GM20000 (cell line): ENCODE results near the gene APOBEC3F.
"Not testable (repeated sequence)": the region's sequence is repeated elsewhere in the genome, so short reads cannot be mapped to it uniquely, and the experiment has no call there.

Experiments
- DNase-seq: peaks from one replicate; pipeline ENCODE4 v3.0.0; 2012; ENCODE audit warnings: low spot score
- TF ChIP-seq, protein P1 (sequence below): IDR thresholded peaks from 2 replicates; pipeline ENCODE4 v1.5.1; 2012; ENCODE audit warnings: mild to moderate bottlenecking, control low read depth; ENCODE audit errors: extremely low read depth, missing control alignments

Gene APOBEC3F

DNA sequence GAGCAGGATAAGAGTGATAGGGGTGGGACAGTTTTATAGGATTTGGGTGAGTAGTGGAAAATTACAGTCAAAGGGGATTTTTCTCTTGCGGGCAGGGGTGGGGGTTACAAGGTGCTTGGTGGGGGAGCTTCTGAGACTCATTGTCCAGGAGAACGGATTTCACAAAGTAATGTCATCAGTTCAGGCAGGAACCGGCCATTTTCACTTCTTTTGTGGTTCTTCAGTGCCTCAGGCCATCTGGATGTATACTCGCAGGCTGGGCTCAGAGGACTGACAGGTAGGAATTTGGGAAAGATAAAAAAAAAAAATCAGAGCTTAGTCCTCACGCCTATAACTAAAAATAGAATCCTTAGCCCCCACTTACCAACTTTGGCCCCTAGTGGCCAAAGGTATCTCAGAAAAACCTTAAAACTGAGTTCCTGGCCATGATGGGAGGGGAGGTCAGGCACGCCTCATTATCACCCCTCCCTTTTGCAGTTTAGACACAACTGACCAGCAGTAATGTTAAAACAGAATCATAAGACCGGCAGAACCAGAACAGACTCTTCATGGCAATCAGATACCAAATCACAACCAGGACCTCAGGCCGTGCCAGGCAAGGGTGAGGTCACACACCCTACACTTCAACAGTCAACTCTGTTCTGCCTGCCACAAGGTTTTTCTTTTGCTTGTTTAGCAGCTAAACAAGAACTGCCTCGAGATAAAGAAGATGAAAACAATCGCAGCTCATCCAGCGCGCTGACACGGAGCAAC is 27.5 kb downstream of the APOBEC3F start:
- TF ChIP-seq, protein P1, sequence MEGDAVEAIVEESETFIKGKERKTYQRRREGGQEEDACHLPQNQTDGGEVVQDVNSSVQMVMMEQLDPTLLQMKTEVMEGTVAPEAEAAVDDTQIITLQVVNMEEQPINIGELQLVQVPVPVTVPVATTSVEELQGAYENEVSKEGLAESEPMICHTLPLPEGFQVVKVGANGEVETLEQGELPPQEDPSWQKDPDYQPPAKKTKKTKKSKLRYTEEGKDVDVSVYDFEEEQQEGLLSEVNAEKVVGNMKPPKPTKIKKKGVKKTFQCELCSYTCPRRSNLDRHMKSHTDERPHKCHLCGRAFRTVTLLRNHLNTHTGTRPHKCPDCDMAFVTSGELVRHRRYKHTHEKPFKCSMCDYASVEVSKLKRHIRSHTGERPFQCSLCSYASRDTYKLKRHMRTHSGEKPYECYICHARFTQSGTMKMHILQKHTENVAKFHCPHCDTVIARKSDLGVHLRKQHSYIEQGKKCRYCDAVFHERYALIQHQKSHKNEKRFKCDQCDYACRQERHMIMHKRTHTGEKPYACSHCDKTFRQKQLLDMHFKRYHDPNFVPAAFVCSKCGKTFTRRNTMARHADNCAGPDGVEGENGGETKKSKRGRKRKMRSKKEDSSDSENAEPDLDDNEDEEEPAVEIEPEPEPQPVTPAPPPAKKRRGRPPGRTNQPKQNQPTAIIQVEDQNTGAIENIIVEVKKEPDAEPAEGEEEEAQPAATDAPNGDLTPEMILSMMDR: no peak
- DNase-seq: no peak

DNA sequence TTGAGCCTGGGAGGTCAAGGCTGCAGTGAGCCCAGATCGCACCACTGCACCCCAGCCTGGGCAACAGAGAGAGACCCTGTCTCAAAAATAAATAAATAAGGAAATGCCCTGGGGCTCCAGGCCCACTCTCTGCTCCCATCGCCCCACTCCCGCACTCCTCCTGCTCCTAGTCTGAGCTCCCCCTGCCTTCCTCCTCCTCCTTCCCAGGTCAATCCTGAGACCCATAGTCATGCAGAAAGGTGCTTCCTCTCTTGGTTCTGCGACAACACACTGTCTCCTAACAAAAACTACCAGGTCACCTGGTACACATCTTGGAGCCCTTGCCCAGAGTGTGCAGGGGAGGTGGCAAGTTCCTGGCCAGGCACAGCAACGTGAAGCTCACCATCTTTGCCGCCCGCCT is 29.5 kb downstream of the APOBEC3F start:
- TF ChIP-seq, protein P1: no peak
- DNase-seq: no peak

DNA sequence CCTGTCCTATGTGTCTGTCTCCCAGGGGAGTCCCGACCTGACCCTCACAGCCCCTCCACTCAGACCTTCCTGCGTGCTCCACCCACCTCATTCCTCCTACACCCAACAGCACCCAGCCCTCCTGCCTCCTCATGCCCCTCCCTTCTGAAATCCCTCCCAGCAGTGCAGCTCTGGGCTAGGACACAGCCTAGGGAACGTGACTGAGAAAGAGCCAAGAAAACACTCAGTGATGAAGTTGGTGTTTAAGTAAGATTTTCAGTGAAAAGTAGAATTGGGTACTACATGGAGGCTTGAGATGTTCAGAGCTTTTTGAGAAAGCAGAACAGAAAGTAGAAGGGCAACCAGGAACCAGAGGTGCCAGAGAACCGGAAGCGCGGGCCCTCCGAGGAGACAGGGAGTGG is 31.9 kb downstream of the APOBEC3F start:
- DNase-seq: not testable (repeated sequence)

DNA sequence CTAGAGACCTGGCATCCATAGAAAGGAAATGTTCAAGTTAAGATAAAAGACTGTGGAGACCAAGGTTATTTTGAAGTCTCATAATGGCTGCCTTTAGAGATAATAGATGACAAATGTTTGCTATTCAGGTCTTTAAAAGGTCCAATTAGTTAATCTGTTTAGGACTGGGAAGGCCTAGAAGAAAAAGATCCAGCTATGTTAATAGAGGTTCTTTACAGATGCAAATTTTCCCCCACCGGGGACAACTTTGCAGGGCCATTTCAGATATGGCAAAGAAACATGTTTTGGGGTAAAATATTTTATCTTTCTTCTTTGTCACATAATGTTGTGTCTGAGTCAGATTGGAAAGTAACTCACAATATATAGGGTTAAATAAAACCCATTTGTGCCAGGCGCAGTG is 33.3 kb downstream of the APOBEC3F start:
- TF ChIP-seq, protein P1: no peak
- DNase-seq: no peak

DNA sequence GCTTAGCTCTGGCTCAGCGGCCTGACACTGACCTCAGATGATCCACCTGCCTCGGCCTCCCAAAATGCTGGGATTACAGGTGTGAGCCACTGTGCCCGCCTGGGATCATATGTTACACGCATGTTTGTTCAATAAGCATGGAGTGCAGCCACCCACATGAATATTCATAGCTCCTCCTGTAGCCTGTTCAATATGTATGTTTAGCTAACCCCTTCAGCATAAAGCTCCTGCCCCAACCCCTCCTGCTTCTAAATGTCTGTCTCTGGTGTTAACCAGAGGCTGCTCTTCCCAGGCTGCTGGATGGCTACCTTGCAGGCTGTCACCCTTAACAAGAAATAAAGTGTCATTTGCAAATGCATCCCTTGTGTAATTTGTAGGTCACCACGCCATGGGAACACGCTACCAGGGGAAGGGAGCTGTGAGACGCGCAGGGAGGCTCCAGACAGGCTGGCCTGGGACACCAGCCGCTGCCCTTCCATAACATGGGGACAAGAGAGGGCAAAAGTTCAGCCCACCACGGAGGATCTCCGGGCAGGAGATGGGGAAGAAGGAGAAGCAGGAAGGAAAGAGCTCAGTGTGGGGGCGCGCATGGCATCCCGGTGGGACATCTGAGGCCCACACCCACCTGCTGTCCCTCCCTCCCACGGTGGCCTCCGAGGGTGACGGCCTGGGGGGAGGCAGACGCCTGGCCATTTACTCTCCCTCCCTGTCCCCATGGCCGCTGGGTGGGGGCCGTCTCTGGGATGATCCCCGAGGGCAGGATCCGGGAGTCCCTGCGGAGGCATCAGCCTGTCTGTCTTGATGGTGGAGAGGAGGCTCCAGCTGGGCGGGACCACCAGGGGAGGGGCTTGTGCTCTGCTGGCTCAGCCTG is 35.7 kb downstream of the APOBEC3F start:
- DNase-seq: not testable (repeated sequence)

DNA sequence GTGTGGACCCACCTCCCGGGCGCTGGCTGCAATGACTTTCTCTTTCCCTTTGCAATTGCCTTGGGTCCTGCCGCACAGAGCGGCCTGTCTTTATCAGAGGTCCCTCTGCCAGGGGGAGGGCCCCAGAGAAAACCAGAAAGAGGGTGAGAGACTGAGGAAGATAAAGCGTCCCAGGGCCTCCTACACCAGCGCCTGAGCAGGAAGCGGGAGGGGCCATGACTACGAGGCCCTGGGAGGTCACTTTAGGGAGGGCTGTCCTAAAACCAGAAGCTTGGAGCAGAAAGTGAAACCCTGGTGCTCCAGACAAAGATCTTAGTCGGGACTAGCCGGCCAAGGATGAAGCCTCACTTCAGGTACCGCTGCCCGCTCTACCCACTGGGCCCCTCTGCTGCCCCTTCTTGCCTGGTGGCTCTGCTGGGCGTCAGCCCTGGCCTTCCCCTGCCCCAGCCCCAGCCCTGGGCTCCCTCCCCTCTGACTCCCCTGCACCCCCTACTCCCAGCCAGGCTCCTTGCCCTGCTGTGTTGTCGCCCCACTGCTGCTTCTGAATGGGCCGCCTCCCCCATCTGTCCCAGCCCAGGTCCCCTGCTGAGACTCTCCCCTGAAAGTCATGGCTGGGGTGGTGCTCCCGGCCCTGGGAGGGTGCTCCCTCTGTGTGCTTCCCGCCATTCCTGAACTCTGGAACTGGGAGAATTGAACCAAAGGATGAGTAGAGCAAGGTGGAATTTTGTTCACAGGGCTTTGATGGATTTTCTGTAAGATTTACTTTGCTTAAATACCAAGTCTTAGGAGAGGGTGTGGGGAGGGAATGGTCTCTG is 36.6 kb downstream of the APOBEC3F start, which contains the start of gene APOBEC3G:
TSS of gene APOBEC3G (plus strand) at position 250 of the 815 bp plus-strand sequence. CDS start at position 337, 87 bp downstream.
- DNase-seq: not testable (repeated sequence)

DNA sequence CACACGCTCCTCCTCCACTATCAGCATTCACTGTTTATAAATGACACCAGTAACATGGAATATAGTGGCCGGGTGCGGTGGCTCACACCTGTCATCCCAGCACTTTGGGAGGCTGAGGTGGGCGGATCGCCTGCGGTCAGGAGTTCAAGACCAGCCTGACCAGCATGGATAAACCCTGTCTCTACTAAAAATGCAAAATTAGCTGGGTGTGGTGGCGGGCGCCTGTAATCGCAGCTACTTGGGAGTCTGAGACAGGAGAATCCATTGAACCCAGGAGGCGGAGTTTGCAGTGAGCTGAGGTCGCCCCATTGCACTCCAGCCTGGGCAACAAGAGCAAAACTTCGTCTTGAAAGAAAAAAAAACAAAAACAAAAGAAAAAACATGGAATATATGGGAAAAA is 37.2 kb downstream of the APOBEC3F start:
- not testable (repeated sequence) for DNase-seq

DNA sequence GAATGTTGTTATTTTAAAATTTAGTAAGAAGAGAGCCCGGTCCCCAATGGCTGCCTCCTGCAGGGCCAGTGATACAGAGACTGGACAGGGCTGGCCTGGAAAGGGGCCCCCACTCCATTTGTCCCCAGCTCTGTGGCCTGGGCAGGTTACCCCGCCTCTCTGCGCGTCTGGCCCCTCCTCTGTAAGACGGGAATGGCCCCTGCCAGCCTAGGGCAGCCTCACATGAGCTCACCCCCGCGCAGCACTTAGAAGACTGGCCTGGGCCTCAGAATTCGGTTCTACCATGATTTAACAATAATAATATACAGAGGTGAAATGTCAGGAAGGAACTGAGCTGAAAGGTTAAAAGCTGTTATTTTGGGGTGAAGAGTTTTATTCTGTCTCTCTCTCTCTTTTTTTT is 37.7 kb downstream of the APOBEC3F start:
- TF ChIP-seq, protein P1: no peak
- DNase-seq: no peak

DNA sequence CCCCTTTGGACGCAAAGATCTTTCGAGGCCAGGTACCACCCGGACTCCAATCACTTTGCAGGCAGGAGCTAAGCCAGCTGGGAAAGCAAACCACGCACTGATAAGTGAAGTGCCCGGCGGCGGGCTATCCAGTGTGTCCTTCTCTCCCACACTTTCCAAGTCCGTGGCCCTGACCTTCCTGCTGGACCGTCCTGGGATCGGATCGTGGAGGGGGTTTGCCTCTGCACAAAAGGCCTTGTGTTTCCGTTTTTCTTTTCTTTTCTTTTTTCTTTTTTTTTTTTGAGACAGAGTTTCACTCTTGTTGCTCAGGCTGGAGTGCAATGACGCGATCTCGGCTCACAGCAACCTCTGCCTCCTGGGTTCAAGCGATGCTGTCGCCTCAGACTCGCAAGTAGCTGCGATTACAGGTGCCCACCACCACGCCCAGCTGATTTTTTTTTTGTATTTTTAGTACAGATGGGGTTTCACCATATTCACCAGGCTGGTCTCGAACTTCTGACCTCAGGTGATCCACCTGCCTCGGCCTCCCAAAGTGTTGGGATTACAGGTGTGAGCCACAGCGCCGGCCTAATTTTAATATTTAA is 38.5 kb downstream of the APOBEC3F start:
- not testable (repeated sequence) for DNase-seq
